WTC11 (cell line): ENCODE data around the gene PDCD1. TPM values are rescaled to one million over a fixed set of nuclear protein-coding genes. Genes with fewer than 3 reads are reported as not detected.

Experiments used
- ATAC-seq: fragments of 200-7000 bp; cut with Tn5 transposase; 2 replicates; pipeline ENCODE4 v1.10.0; 2021; ENCODE audit warnings: mild to moderate bottlenecking, moderate library complexity
- CTCF ChIA-PET: fragments of 300-600 bp; sonication (Branson Sonifier 250); formaldehyde crosslinking; loops from one replicate; lab custom pipeline; 2021; ENCODE audit warnings: antibody characterized with exemption; lab: Charles Lee
- POLR2A ChIA-PET: fragments of 350-600 bp; sonication (Branson Sonifier 250); formaldehyde crosslinking; loops from one replicate; lab custom pipeline; 2021; ENCODE audit warnings: antibody characterized with exemption; lab: Charles Lee
- DNase-seq: peaks from one replicate; pipeline ENCODE4 v3.0.0; 2021; ENCODE audit warnings: low spot score
- H3K27ac Mint-ChIP-seq: 2 replicates; pipeline ENCODE4 v1.8.0; 2021; ENCODE audit warnings: mixed read lengths
- H3K27me3 Mint-ChIP-seq: 2 replicates; pipeline ENCODE4 v1.8.0; 2021; ENCODE audit warnings: low read depth, mild to moderate bottlenecking, moderate library complexity, mixed read lengths
- H3K36me3 Mint-ChIP-seq: 2 replicates; pipeline ENCODE4 v1.8.0; 2021; ENCODE audit warnings: mixed read lengths
- H3K4me1 Mint-ChIP-seq: 2 replicates; pipeline ENCODE4 v1.8.0; 2022; ENCODE audit warnings: mixed read lengths
- H3K4me3 Mint-ChIP-seq: 2 replicates; pipeline ENCODE4 v1.8.0; 2021; ENCODE audit warnings: mild to moderate bottlenecking, moderate library complexity, mixed read lengths
- H3K9me3 Mint-ChIP-seq: 2 replicates; pipeline ENCODE4 v1.8.0; 2021; ENCODE audit warnings: mixed read lengths
- CREM ChIP-seq: sonication (generic); formaldehyde crosslinking; IDR thresholded peaks from 2 replicates; pipeline ENCODE4 v1.8.1; 2022; ENCODE audit warnings: mild to moderate bottlenecking, missing genetic modification reagents, moderate library complexity
- EMX1 ChIP-seq: fragments of 250-450 bp; sonication (Bioruptor Pico); IDR thresholded peaks from 2 replicates; pipeline ENCODE4 v1.8.0; 2021; ENCODE audit warnings: mild to moderate bottlenecking
- GABPB1 ChIP-seq: sonication (generic); formaldehyde crosslinking; IDR thresholded peaks from 2 replicates; pipeline ENCODE4 v1.8.1; 2023; ENCODE audit warnings: mild to moderate bottlenecking, missing genetic modification reagents
- NFATC4 ChIP-seq: fragments of 250-450 bp; sonication (Bioruptor Pico); IDR thresholded peaks from 2 replicates; pipeline ENCODE4 v1.9.0; 2021; ENCODE audit warnings: mild to moderate bottlenecking
- NR3C1 ChIP-seq: sonication (generic); formaldehyde crosslinking; conservative IDR thresholded peaks from 2 replicates; pipeline ENCODE4 v1.8.1; 2023; ENCODE audit warnings: low read depth, mild to moderate bottlenecking, missing genetic modification reagents
- PRDM15 ChIP-seq: sonication (generic); formaldehyde crosslinking; IDR thresholded peaks from 2 replicates; pipeline ENCODE4 v1.8.0; 2022; ENCODE audit warnings: missing genetic modification reagents
- PRRX2 ChIP-seq: fragments of 250-450 bp; sonication (Bioruptor Pico); IDR thresholded peaks from 2 replicates; pipeline ENCODE4 v1.8.0; 2021; ENCODE audit warnings: mild to moderate bottlenecking
- SP1 ChIP-seq: sonication (generic); formaldehyde crosslinking; conservative IDR thresholded peaks from 2 replicates; pipeline ENCODE4 v1.8.1; 2022; ENCODE audit warnings: missing genetic modification reagents
- TP53 ChIP-seq: sonication (generic); formaldehyde crosslinking; IDR thresholded peaks from 2 replicates; pipeline ENCODE4 v1.8.1; 2023; ENCODE audit warnings: mild to moderate bottlenecking, missing genetic modification reagents
- ZBTB43 ChIP-seq: sonication (generic); formaldehyde crosslinking; IDR thresholded peaks from 2 replicates; pipeline ENCODE4 v1.8.1; 2023; ENCODE audit warnings: mild to moderate bottlenecking, missing genetic modification reagents
- ZMAT4 ChIP-seq: fragments of 250-450 bp; sonication (Bioruptor Pico); IDR thresholded peaks from 2 replicates; pipeline ENCODE4 v1.9.0; 2021; ENCODE audit warnings: mild to moderate bottlenecking
- ZNF121 ChIP-seq: sonication (generic); formaldehyde crosslinking; IDR thresholded peaks from 2 replicates; pipeline ENCODE4 v1.8.0; 2023; ENCODE audit warnings: missing genetic modification reagents
- ZNF281 ChIP-seq: sonication (generic); formaldehyde crosslinking; IDR thresholded peaks from 2 replicates; pipeline ENCODE4 v1.8.0; 2023; ENCODE audit warnings: mild to moderate bottlenecking, missing genetic modification reagents
- ZNF416 ChIP-seq: fragments of 250-450 bp; sonication (Bioruptor Pico); IDR thresholded peaks from 2 replicates; pipeline ENCODE4 v1.9.0; 2021; ENCODE audit warnings: mild to moderate bottlenecking, inconsistent platforms
- ZNF423 ChIP-seq: fragments of 250-450 bp; sonication (Bioruptor Pico); IDR thresholded peaks from 2 replicates; pipeline ENCODE4 v2.1.2; 2022; ENCODE audit warnings: mild to moderate bottlenecking, moderate library complexity
- ZSCAN18 ChIP-seq: fragments of 250-450 bp; sonication (Bioruptor Pico); IDR thresholded peaks from 2 replicates; pipeline ENCODE4 v2.1.2; 2022; ENCODE audit warnings: mild to moderate bottlenecking, moderate library complexity
- total RNA-seq: library from RNA; stranded (reverse); gene quantifications from 3 replicates; pipeline ENCODE4 v1.2.3, GENCODE V29; 2021

The PDCD1 gene
- total RNA-seq, 1 experiment from 2014 or later, result 0.52 TPM

GRCh38 chr2:241843321-241844065, 15.2 kb downstream of the PDCD1 start:
- no peak for ATAC-seq

GRCh38 chr2:241842620-241843211, 16.0 kb downstream of the PDCD1 start:
- DNase-seq (no peak), ATAC-seq (no peak)
- Mint-ChIP-seq H3K27ac (0 out of 2 replicates have a peak overlapping the region, but pooled peaks have one; percentile 30), H3K36me3 (no peaks in the 10 kb centered on the region), H3K4me1 (peaks cover 19% of the 10 kb centered on the region), H3K27me3 (peaks cover 38% of the 10 kb centered on the region), H3K4me3 (peak overlapping the region; percentile 41), H3K9me3 (no peaks in the 10 kb centered on the region)
- ChIA-PET POLR2A (no interaction called here), CTCF (no interaction called here)
- TF ChIP-seq ZNF423 (CRISPR knock-in tag), result no peak
- TF ChIP-seq GABPB1 (CRISPR knock-in tag), result no peak
- TF ChIP-seq ZNF416 (CRISPR knock-in tag), result no peak
- TF ChIP-seq ZNF281 (CRISPR knock-in tag), result no peak
- no peak for TF ChIP-seq EMX1 (CRISPR knock-in tag)
- no peak for TF ChIP-seq SP1 (CRISPR knock-in tag)
- TF ChIP-seq NR3C1, result no peak
- TF ChIP-seq TP53 (CRISPR knock-in tag), result no peak

More at GRCh38 chr2:241843321-241844065, 15.2 kb downstream of the PDCD1 start:
- no peaks in the 10 kb centered on the region for H3K36me3 Mint-ChIP-seq
- peak overlapping the region; percentile 41 for H3K4me3 Mint-ChIP-seq
- ChIA-PET CTCF (interaction anchor here (0.7 to 1.3 kb wide), 3 partner anchors 17 to 436 kb away, joined by 3 to 4 read pairs (median 4); no protein-coding TSS in a partner anchor), POLR2A (no interaction called here)
- peaks cover 38% of the 10 kb centered on the region for H3K27me3 Mint-ChIP-seq
- TF ChIP-seq ZMAT4 (CRISPR knock-in tag) (no peak), PRDM15 (CRISPR knock-in tag) (no peak), NFATC4 (CRISPR knock-in tag) (no peak), ZNF416 (CRISPR knock-in tag) (no peak), ZBTB43 (CRISPR knock-in tag) (no peak), ZNF121 (CRISPR knock-in tag) (no peak), PRRX2 (no peak), ZSCAN18 (no peak), CREM (CRISPR knock-in tag) (no peak)
- H3K4me1 Mint-ChIP-seq, result peaks cover 19% of the 10 kb centered on the region
- H3K27ac Mint-ChIP-seq, result no peak overlapping the region
- no peak for DNase-seq
- H3K9me3 Mint-ChIP-seq, result no peaks in the 10 kb centered on the region
